ENCODE results near the gene KCNMA1.

DNA sequence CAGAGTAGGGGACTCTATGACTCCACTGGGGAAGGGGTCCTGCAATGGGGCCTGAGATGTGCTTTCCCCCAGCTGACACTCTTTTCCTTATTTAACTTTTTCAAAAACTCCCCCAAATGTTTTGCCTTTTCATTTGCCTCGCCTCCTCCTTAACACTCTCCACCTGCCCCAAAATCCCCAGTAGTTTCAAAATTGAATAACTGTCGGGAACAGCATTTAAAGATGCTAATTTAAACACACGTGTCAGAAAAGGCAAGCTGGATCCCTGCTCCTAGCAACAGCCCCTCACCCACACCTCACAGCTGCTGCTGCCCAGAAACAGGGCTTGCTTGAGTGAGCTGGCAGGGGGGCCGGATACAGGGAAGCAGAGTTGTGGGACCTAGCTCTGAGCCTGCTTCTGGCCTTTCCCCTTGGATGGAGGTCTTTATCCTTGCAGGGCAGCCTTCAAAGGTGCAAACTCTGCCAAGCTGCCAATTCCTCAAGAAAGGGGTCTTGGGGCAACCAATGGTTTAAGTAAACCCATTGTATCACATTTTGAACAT lies 115.3 kb downstream of the KCNMA1 start:
- TF ChIP-seq YY1 (IDR thresholded peaks at IDR 0.05; ENCODE audit: insufficient read depth, insufficient read length) = no peak
- TF ChIP-seq ZNF274 (IDR thresholded peaks at IDR 0.05; ENCODE audit: low read depth, low read length) = no peak
- no peak for TF ChIP-seq SUZ12 (IDR thresholded peaks at IDR 0.05; ENCODE audit: extremely low read depth, insufficient read depth, insufficient read length)

All from NT2/D1 (cell line).